ENCODE measurements around the gene ATP5F1B.

The ATP5F1B gene

GRCh38 chr12:56634242-56634836 lies 11.4 kb downstream of the ATP5F1B start:
- POLR2A ChIA-PET: interaction anchor here (1.2 to 4.2 kb wide), 5 partner anchors 12 to 113 kb away, joined by 3 to 42 read pairs (median 9); partner anchors contain the start of genes ATP5F1B, NACA, PTGES3 and RBMS2
- peak; percentile 31 for DNase-seq (ENCODE audit: extremely low spot score)
- TF ChIP-seq SP1 (IDR thresholded peaks at IDR 0.05) (no peak), CTBP1 (IDR thresholded peaks at IDR 0.05; ENCODE audit: borderline replicate concordance) (no peak), L3MBTL2 (conservative IDR thresholded peaks at IDR 0.05) (no peak), HDGF (IDR thresholded peaks at IDR 0.05; ENCODE audit: borderline replicate concordance) (no peak), PKNOX1 (IDR thresholded peaks at IDR 0.05) (no peak), ZNF384 (IDR thresholded peaks at IDR 0.05) (no peak), FOXM1 (IDR thresholded peaks at IDR 0.05; ENCODE audit: borderline replicate concordance) (no peak), FOXK2 (IDR thresholded peaks at IDR 0.05) (no peak), ELF4 (IDR thresholded peaks at IDR 0.05) (no peak), BHLHE40 (IDR thresholded peaks at IDR 0.05; ENCODE audit: borderline replicate concordance) (no peak), TARDBP (IDR thresholded peaks at IDR 0.05) (no peak), LEF1 (IDR thresholded peaks at IDR 0.05; ENCODE audit: borderline replicate concordance) (no peak), SUZ12 (IDR thresholded peaks at IDR 0.05) (no peak), FOXA1 (IDR thresholded peaks at IDR 0.05) (no peak)
- CTCF ChIA-PET: interaction anchor here (1.3 kb wide), 1 partner anchor 89 kb away, joined by 3 read pairs; no protein-coding TSS in a partner anchor

DNA sequence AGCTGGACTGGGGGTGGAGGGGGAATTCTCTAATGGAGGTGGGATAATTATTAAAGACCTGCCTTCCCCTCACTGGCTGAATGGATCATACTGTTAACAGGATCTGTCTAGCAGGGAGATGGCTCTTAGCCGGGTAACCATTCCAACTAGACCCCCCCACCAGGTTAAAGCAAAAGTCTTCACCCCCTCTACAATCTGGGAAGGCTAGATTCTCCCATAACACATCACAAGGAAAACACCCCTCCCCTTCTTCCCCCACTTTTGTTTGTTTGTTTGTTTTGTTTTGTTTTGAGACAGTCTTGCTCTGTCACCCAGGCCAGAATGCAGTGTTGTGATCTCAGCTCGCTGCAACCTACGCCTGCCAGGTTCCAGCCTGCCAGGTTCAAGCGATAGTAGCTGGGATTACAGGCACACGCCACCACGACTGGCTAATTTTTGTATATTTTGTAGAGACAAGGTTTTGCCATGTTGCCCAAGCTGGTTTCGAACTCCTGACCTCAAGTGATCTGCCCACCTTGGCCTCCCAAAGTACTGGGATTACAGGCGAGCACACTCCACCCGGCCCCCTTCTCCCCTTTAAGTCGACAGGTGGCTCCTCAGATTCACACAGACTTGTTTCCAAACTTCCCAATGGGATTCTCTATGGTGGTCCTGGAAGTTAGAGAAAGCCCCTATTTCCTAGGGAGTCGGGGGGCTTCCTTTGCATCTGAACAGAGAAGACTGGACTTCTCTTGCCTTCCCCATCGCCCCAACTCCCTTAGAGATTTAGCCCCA lies 12.1 kb downstream of the ATP5F1B start:
- ChIA-PET POLR2A (interaction anchor here (1.2 to 4.2 kb wide), 5 partner anchors 13 to 112 kb away, joined by 3 to 42 read pairs (median 9); partner anchors contain the start of genes ATP5F1B, NACA, PTGES3 and RBMS2), CTCF (no interaction called here)
- TF ChIP-seq FOXA1 (IDR thresholded peaks at IDR 0.05) (no peak), BHLHE40 (IDR thresholded peaks at IDR 0.05; ENCODE audit: borderline replicate concordance) (no peak), FOXM1 (IDR thresholded peaks at IDR 0.05; ENCODE audit: borderline replicate concordance) (no peak), PKNOX1 (IDR thresholded peaks at IDR 0.05) (no peak), SP1 (IDR thresholded peaks at IDR 0.05) (no peak), FOXK2 (IDR thresholded peaks at IDR 0.05) (no peak), ARNT (IDR thresholded peaks at IDR 0.05) (no peak), NFRKB (IDR thresholded peaks at IDR 0.05) (no peak), L3MBTL2 (conservative IDR thresholded peaks at IDR 0.05) (no peak), ZNF384 (IDR thresholded peaks at IDR 0.05) (no peak), SUZ12 (IDR thresholded peaks at IDR 0.05) (no peak), TARDBP (IDR thresholded peaks at IDR 0.05) (no peak)
- no peak for DNase-seq (ENCODE audit: extremely low spot score)

GRCh38 chr12:56632701-56633467 lies 12.9 kb downstream of the ATP5F1B start:
- no peak for TF ChIP-seq FOXK2 (IDR thresholded peaks at IDR 0.05)
- TF ChIP-seq BHLHE40 (IDR thresholded peaks at IDR 0.05; ENCODE audit: borderline replicate concordance): no peak
- TF ChIP-seq HDGF (IDR thresholded peaks at IDR 0.05; ENCODE audit: borderline replicate concordance): no peak
- TF ChIP-seq CTBP1 (IDR thresholded peaks at IDR 0.05; ENCODE audit: borderline replicate concordance): no peak
- no peak for TF ChIP-seq ARNT (IDR thresholded peaks at IDR 0.05)
- TF ChIP-seq ELF4 (IDR thresholded peaks at IDR 0.05): no peak
- TF ChIP-seq SUZ12 (IDR thresholded peaks at IDR 0.05): no peak
- TF ChIP-seq LEF1 (IDR thresholded peaks at IDR 0.05; ENCODE audit: borderline replicate concordance): no peak
- no peak for TF ChIP-seq NFRKB (IDR thresholded peaks at IDR 0.05)
- DNase-seq (ENCODE audit: extremely low spot score): no peak
- CTCF ChIA-PET: no interaction called here
- POLR2A ChIA-PET: interaction anchor here (2.1 to 4.2 kb wide), 3 partner anchors 13 to 92 kb away, joined by 9 to 42 read pairs (median 11); partner anchors contain the start of genes ATP5F1B, NACA and PTGES3

DNA sequence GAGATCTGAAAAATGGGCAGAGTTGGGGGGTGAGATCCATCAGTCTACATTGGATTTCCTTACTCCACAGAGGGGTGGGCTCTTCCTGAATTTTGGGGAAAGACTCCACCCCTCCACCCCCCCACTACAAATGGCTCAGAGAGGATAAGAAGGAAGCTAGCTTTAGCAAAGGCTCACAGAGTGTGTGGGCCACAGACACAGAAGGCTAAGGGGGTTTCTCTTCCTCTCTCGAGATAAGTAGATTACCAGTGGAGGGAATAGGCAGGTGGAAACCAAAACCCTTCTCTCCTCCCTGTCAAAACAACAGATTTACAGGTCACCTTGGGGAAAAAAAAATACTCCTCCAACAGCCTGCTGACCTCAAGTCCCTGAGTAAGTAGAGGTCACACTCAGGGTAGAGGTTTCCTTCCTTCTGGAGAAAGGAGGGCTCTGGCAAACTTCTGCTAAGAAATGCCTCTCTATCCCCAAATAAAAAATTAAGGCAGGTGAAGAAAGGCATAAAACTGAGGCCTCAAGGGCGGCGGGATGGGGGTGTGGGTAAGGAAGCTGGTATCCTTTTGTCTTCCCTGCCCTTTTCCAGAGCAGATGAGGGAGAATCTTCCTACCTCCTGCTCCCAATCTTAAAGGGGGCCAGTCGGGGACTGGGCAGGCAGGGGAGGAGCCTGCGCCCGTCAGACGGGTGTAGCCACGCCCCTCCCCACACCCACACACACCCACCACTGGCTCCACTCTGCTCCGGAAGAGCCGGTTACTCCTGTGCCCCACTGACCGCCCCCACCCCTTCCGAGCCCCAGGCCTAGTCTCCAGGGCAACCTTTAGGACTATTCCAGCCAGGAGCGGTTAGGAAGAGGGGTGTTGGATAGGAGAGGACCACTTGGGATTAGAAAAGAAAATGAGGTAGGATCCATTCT lies 13.7 kb downstream of the ATP5F1B start:
- ChIA-PET CTCF (no interaction called here), POLR2A (interaction anchor here (1.5 to 3.0 kb wide), 2 partner anchors 14 to 93 kb away, joined by 4 to 11 read pairs; partner anchors contain the start of genes ATP5F1B and NACA)
- TF ChIP-seq ARNT (IDR thresholded peaks at IDR 0.05) (no peak), SUZ12 (IDR thresholded peaks at IDR 0.05) (no peak), LEF1 (IDR thresholded peaks at IDR 0.05; ENCODE audit: borderline replicate concordance) (no peak), HDGF (IDR thresholded peaks at IDR 0.05; ENCODE audit: borderline replicate concordance) (no peak), TARDBP (IDR thresholded peaks at IDR 0.05) (no peak)
- peak; percentile 48 for DNase-seq (ENCODE audit: extremely low spot score)

DNA sequence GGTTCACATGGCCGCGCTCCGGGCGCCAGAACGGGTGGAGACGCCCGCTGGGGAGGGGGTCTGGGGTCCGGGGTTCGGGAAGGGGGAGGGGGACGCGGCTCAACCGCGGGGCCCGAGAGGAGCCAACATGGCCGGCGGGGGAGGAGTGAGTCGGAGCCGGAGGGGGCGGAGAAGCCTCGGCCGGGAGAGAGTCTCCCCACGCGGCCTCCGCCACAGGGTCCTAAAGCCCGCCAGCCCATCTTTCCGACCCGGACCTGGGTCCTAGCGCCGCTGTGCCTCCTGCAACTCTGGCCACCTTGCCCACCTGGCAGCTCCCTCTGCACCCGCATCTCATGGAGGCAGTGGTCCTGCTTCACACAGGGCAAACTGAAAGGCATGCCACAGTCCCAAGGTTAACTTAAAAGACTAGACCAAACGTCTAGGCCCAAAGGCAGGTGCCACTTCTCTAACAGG lies 15.6 kb downstream of the ATP5F1B start, which contains the start of gene BAZ2A:
BAZ2A (minus strand) TSS at position 147 of the 453 bp plus-strand sequence. CDS start 12,796 bp downstream, outside the sequence.
- TF ChIP-seq FOXM1 (IDR thresholded peaks at IDR 0.05; ENCODE audit: borderline replicate concordance) (peak; percentile 99), SP1 (IDR thresholded peaks at IDR 0.05) (no peak), ARNT (IDR thresholded peaks at IDR 0.05) (0 out of 2 replicates have a peak, but pooled peaks have one; percentile 37)
- CTCF ChIA-PET: no interaction called here
- POLR2A ChIA-PET: interaction anchor here (1.5 to 3.0 kb wide), 2 partner anchors 16 to 95 kb away, joined by 4 to 11 read pairs; partner anchors contain the start of genes ATP5F1B and NACA
- DNase-seq (ENCODE audit: extremely low spot score): peak; percentile 91

Measured in HEK293T (cell line).